Measurements from ENCODE around the gene TBX1. TPM values are rescaled to one million over a fixed set of nuclear protein-coding genes. Genes with fewer than 3 reads are reported as not detected.
A peak's percentile ranks its signal among the peaks of the same experiment; 100 is the strongest.

TBX1 gene
- polyA plus RNA-seq, 1 experiment, result not detected

DNA sequence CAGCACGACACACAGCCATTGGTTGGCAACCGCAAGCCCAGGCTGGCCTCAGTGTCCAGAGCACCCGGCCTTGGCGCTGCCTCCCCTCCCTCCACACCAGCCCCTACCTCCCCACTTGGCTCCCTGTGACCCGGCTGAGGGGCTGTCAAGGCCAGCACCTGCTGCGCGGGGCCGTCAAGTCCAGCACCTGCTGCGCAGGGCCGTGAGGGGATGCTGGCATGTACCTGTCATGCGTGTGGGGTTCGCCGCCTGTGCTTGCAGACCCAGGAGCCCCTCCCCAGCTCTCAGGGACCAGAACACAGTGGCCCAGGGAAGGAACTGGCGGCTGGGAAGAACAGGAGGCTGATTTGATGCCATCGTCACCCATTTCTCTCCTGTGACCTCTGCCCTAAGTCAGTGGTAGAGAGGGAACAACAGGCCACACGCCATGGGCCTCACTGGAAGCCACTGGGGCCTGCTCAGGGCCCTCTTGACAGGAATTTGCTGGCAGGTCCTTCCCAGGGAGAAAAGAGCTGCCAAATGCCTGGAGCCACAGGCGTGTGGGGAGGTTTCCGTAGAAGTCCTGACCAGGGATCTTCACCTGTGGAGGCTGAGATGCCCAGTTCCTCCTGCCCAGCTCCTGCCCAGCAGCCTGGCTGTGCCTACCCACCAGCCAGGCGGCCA, 37.6 kb downstream of the TBX1 start:
- no peak for DNase-seq (ENCODE audit: low read depth)
- H3K4me3 ChIP-seq (ENCODE audit: low read depth, low read length), result no peak overlapping the region
- H3K36me3 ChIP-seq (ENCODE audit: control insufficient read depth, insufficient read depth, low read length), result 0 out of 2 replicates have a peak, but pooled peaks cover 1% of the 10 kb centered on the region
- ChIA-PET POLR2A (no interaction called here), CTCF (interaction anchor here (0.8 to 3.6 kb wide), 6 partner anchors 9 to 63 kb away, joined by 3 to 13 read pairs (median 3); no protein-coding TSS in a partner anchor)
- TF ChIP-seq, protein P1, sequence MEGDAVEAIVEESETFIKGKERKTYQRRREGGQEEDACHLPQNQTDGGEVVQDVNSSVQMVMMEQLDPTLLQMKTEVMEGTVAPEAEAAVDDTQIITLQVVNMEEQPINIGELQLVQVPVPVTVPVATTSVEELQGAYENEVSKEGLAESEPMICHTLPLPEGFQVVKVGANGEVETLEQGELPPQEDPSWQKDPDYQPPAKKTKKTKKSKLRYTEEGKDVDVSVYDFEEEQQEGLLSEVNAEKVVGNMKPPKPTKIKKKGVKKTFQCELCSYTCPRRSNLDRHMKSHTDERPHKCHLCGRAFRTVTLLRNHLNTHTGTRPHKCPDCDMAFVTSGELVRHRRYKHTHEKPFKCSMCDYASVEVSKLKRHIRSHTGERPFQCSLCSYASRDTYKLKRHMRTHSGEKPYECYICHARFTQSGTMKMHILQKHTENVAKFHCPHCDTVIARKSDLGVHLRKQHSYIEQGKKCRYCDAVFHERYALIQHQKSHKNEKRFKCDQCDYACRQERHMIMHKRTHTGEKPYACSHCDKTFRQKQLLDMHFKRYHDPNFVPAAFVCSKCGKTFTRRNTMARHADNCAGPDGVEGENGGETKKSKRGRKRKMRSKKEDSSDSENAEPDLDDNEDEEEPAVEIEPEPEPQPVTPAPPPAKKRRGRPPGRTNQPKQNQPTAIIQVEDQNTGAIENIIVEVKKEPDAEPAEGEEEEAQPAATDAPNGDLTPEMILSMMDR (IDR thresholded peaks at IDR 0.05; ENCODE audit: insufficient read depth, low read depth, low read length), result no peak
- no peaks in the 10 kb centered on the region for H3K27me3 ChIP-seq (ENCODE audit: control insufficient read depth, insufficient read depth, low read length)

DNA sequence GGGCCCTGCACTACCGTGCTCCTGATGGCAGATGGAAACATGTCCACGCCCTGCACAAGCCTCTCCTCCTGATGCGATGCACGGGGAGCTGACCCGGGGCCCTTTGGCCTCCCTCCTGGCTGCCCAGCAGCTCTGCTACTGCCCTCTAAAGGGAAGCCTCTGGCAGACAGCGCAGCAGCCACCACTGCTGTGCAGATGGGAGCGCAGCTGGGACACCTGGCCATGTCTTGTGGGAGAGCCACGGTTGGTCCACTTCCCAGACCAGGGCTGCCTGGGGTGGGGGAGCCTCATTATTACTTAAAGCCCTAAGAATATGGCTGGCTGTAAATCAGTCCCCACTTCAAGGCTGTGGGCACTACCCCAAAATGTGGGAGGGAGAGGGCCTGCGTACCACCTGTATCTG, 38.3 kb downstream of the TBX1 start:
- no peak overlapping the region for H3K4me3 ChIP-seq (ENCODE audit: low read depth, low read length)
- CTCF ChIA-PET, result interaction anchor here (0.8 to 3.6 kb wide), 6 partner anchors 9 to 64 kb away, joined by 3 to 13 read pairs (median 3); no protein-coding TSS in a partner anchor
- TF ChIP-seq, protein P1 (IDR thresholded peaks at IDR 0.05; ENCODE audit: insufficient read depth, low read depth, low read length), result 0 out of 2 replicates have a peak, but pooled peaks have one; percentile 16
- H3K36me3 ChIP-seq (ENCODE audit: control insufficient read depth, insufficient read depth, low read length), result 0 out of 2 replicates have a peak, but pooled peaks cover 1% of the 10 kb centered on the region
- POLR2A ChIA-PET, result interaction anchor here (0.6 kb wide), 1 partner anchor 56 kb away, joined by 3 read pairs; the partner anchor contains the start of genes GNB1L and RTL10
- H3K27me3 ChIP-seq (ENCODE audit: control insufficient read depth, insufficient read depth, low read length), result no peaks in the 10 kb centered on the region
- DNase-seq (ENCODE audit: low read depth), result no peak

DNA sequence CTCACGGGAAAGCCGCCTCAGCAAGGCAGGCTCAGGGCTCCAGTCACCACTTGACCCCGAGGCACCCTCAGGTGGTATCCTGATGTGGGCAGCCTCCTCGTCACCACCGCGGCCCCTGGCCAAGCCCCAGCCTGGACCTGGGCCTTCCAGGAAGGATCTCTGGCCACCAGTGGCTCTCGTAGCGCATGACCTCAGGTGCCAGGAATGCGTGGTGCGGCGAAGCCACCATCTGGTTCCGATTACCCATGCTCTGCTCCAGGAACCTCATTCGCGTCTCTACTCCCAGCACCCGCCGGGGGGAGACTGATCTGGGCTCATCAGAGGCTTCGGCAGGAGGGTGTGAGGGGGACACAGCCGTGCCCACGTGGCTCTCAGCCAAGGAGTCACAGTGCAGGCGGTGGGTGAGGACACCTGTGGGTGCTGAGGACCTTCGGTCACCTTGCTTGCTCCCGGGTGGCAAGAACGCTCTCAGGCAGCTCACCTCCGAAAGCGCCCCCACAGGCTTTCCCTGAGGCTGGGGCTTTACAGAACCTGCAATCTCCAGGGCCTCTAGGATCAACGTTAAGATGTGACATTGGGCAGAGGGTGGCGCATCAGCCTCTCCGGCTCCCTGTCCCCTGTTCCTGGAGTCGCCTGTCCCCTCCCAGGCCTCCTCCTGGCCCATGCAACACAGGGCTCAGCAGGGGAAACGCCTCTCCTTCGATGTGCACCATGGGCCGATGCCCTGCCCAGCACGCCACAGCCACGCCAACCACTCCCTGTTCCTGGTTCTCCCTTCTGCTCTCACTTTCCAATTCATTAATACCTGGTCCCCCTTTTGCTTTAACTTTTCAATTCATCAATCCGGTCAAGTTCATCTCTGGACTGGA, 39.0 kb downstream of the TBX1 start:
- DNase-seq (ENCODE audit: low read depth), result peak; percentile 92
- H3K27me3 ChIP-seq (ENCODE audit: control insufficient read depth, insufficient read depth, low read length), result no peaks in the 10 kb centered on the region
- H3K4me3 ChIP-seq (ENCODE audit: low read depth, low read length), result no peak overlapping the region
- CTCF ChIA-PET, result interaction anchor here (0.9 to 3.6 kb wide), 11 partner anchors 8 to 153 kb away, joined by 3 to 13 read pairs (median 5); no protein-coding TSS in a partner anchor
- POLR2A ChIA-PET, result interaction anchor here (0.6 kb wide), 1 partner anchor 55 kb away, joined by 3 read pairs; the partner anchor contains the start of genes GNB1L and RTL10
- 0 out of 2 replicates have a peak, but pooled peaks cover 1% of the 10 kb centered on the region for H3K36me3 ChIP-seq (ENCODE audit: control insufficient read depth, insufficient read depth, low read length)
- TF ChIP-seq, protein P1 (IDR thresholded peaks at IDR 0.05; ENCODE audit: insufficient read depth, low read depth, low read length), result peak; percentile 36

DNA sequence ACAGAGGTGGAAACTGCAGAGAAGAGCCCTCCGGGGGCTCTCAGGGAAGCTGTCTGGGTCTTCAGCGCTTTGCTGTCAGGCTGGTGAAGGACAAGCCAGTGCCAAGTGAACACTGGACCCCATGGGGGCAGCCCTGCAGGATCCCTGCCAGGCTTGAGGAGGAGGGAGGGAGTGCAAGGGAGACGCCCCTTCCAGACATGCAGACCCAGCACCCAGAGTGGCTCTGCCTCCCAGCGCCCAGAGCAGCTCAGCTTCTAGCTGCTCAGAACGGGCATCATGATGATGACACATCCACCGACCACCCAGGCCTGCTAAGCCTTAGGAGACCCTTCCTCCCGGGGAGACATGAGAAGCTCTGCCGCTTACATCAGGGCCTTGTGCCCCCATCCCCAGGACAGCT, 39.7 kb downstream of the TBX1 start:
- DNase-seq (ENCODE audit: low read depth), result no peak
- ChIA-PET POLR2A (no interaction called here), CTCF (interaction anchor here (0.6 to 3.6 kb wide), 14 partner anchors 9 to 152 kb away, joined by 3 to 13 read pairs (median 4); no protein-coding TSS in a partner anchor)
- TF ChIP-seq, protein P1 (IDR thresholded peaks at IDR 0.05; ENCODE audit: insufficient read depth, low read depth, low read length), result no peak
- no peak overlapping the region for H3K4me3 ChIP-seq (ENCODE audit: low read depth, low read length)
- H3K27me3 ChIP-seq (ENCODE audit: control insufficient read depth, insufficient read depth, low read length), result no peaks in the 10 kb centered on the region
- H3K36me3 ChIP-seq (ENCODE audit: control insufficient read depth, insufficient read depth, low read length), result peaks cover 1% of the 10 kb centered on the region; the same call in 1 of the 2 replicates

Measured in BJ (cell line).